GM12878 (cell line): Measurements from ENCODE around the gene CST6. TPM values are rescaled to one million over a fixed set of nuclear protein-coding genes. Genes with fewer than 3 reads are reported as not detected.

ENCODE experiments used
- ATAC-seq: fragments of 200-7000 bp; cut with Tn5 transposase; 3 replicates; pipeline ENCODE4 v1.9.1; 2020; ENCODE audit warnings: mild to moderate bottlenecking, moderate library complexity
- BruUV-seq: library from RNA; stranded (reverse); fragments of 400-500 nt; replicated peaks from 2 replicates; lab custom pipeline; 2021; lab: Mats Ljungman, UMichigan
- CTCF ChIA-PET: fragments of 300-600 bp; sonication (Branson Sonifier 250); formaldehyde crosslinking; extraction: SDS; loops from one replicate; lab custom pipeline; 2021; ENCODE audit warnings: inconsistent platforms; lab: Yijun Ruan, JAX
- POLR2A ChIA-PET: fragments of 350-600 bp; formaldehyde crosslinking; extraction: SDS; loops from one replicate; lab custom pipeline; 2021; ENCODE audit warnings: inconsistent platforms; lab: Charles Lee
- RAD21 ChIA-PET: fragments of 300-600 bp; sonication (Branson Sonifier 250); formaldehyde crosslinking; loops from one replicate; lab custom pipeline; 2023; ENCODE audit warnings: antibody characterized with exemption; ENCODE audit not compliant: unreplicated experiment; lab: Charles Lee
- SMC1A ChIA-PET: fragments of 300-600 bp; sonication (Branson Sonifier 250); formaldehyde crosslinking; loops from one replicate; lab custom pipeline; 2023; ENCODE audit not compliant: unreplicated experiment, uncharacterized antibody; lab: Charles Lee
- DNase-seq: peaks from one replicate; pipeline ENCODE4 v3.0.0-alpha.2; 2011; ENCODE audit warnings: low read depth, low spot score
- FAIRE-seq: peaks from 3 replicates; lab custom pipeline; 2011; peaks lifted over from hg19 to GRCh38; lab: Jason Lieb, UNC
- H2AFZ ChIP-seq: 2 replicates; pipeline ENCODE4 v1.6.0; 2011; ENCODE audit warnings: low read depth, low read length, control low read depth; ENCODE audit not compliant: control insufficient read depth
- H3K27ac ChIP-seq: 2 replicates; pipeline ENCODE4 v1.5.1; 2011; ENCODE audit warnings: control low read depth; ENCODE audit not compliant: control insufficient read depth, insufficient read depth
- H3K27me3 ChIP-seq, 2 experiments: replicated peaks in 1 of 2; 2 replicates each; pipeline versions ENCODE4 v1.6.0 to v1.6.1; 2011; ENCODE audit warnings: low read length in 1 of 2; ENCODE audit not compliant: control insufficient read depth in 2 of 2, insufficient read depth in 2 of 2
- H3K36me3 ChIP-seq, 2 experiments: 2 replicates each; pipeline ENCODE4 v1.5.1; 2011; ENCODE audit warnings: low read length in 1 of 2; ENCODE audit not compliant: control insufficient read depth in 2 of 2, insufficient read depth in 2 of 2
- H3K4me1 ChIP-seq: 2 replicates; pipeline ENCODE4 v1.6.1; 2011; ENCODE audit warnings: mild to moderate bottlenecking, low read length, moderate library complexity, mixed read lengths; ENCODE audit not compliant: control insufficient read depth, insufficient read depth
- H3K4me2 ChIP-seq: 2 replicates; pipeline ENCODE4 v1.6.0; 2011; ENCODE audit warnings: control low read depth; ENCODE audit not compliant: control insufficient read depth, insufficient read depth
- H3K4me3 ChIP-seq: fragments of 200-600 bp; sonication (generic); 2 replicates; pipeline ENCODE4 v1.5.1; 2016
- H3K79me2 ChIP-seq: 2 replicates; pipeline ENCODE4 v1.6.0; 2011; ENCODE audit warnings: low read length; ENCODE audit not compliant: control insufficient read depth, insufficient read depth
- H3K9ac ChIP-seq: 2 replicates; pipeline ENCODE4 v1.8.0; 2011; ENCODE audit warnings: low read length, control low read depth, mixed read lengths; ENCODE audit not compliant: control insufficient read depth, insufficient read depth
- H3K9me3 ChIP-seq: replicated peaks from 3 replicates; pipeline ENCODE4 v1.5.1; 2011; ENCODE audit warnings: mild to moderate bottlenecking, low read length; ENCODE audit not compliant: control insufficient read depth, insufficient read depth
- H4K20me1 ChIP-seq: 2 replicates; pipeline ENCODE4 v1.6.0; 2011; ENCODE audit not compliant: control insufficient read depth, insufficient read depth
- IRF4 ChIP-seq: IDR thresholded peaks from 2 replicates; pipeline ENCODE4 v1.6.1; 2011; ENCODE audit warnings: low read depth, low read length
- KAT2A ChIP-seq: conservative IDR thresholded peaks from 2 replicates; pipeline ENCODE4 v1.6.1; 2011; ENCODE audit warnings: low read depth, low read length; ENCODE audit not compliant: control insufficient read depth
- ZNF207 ChIP-seq: fragments of 450-650 bp; IDR thresholded peaks from 2 replicates; pipeline ENCODE4 v1.6.1; 2014; ENCODE audit warnings: antibody characterized with exemption, mild to moderate bottlenecking, borderline replicate concordance
- whole genome bisulfite sequencing: methylation state at CpG from one replicate; pipeline ENCODE4 v1.1.6; 2016; ENCODE audit warnings: low lambda C conversion rate; ENCODE audit not compliant: insufficient replicate concordance, insufficient coverage; ENCODE audit errors: missing lambda C conversion rate; 5-methylcytosine and 5-hydroxymethylcytosine counted together
- in situ Hi-C: fragments of 300-500 bp; cut with MboI; formaldehyde crosslinking; loops from 9 replicates; pipeline ENCODE4 v1.14.3; 2018; ENCODE audit warnings: mixed read lengths
- intact Hi-C: fragments of 100-400 bp; cut with micrococcal nuclease; formaldehyde crosslinking; loops from one replicate; pipeline ENCODE4 v1.14.2; 2022; ENCODE audit not compliant: unreplicated experiment
- polyA plus RNA-seq, 11 experiments: library from polyadenylated mRNA; depleted of rRNA in 4 of 11; unstranded in 6 of 11; stranded (reverse) in 5 of 11; fragments of >200 nt; fragmentation: Nextera tagmentation in 4 of 11; fragmentation: Illumina TruSeq in 1 of 11; extraction: Ambion mirVana in 4 of 11; extraction: Trizol in 1 of 11; gene quantifications; 1 replicate in 1 of 11; 2 replicates in 10 of 11; pipeline versions ENCODE4 v1.2.1 to v1.2.3, GENCODE V29; 2011 to 2016; ENCODE audit warnings: inconsistent platforms in 2 of 11, missing spikeins in 2 of 11, low read depth in 1 of 11
- total RNA-seq, 4 experiments: library from RNA; depleted of rRNA in 3 of 4; stranded (reverse); fragments of >200 nt in 3 of 4; fragmentation: Illumina TruSeq in 1 of 4; extraction: Trizol in 1 of 4; gene quantifications; 2 replicates each; pipeline versions ENCODE4 v1.2.1 to v1.2.3, GENCODE V29; 2013 to 2021
- TF ChIP-seq, protein P1 (sequence below): IDR thresholded peaks from 2 replicates; pipeline ENCODE4 v1.6.1; 2012; ENCODE audit warnings: mild to moderate bottlenecking, low read depth, low read length
- TF ChIP-seq, protein P2 (sequence below): IDR thresholded peaks from 2 replicates; pipeline ENCODE4 v1.6.1; 2011; ENCODE audit warnings: borderline replicate concordance, low read depth, mild to moderate bottlenecking, moderate library complexity, low read length; ENCODE audit not compliant: insufficient read depth, poor library complexity, severe bottlenecking

Gene CST6
- total and polyA plus RNA-seq, 10 of the 15 experiments (the other 5 are each of a cell fraction or from before 2014, with no cell fraction given): not detected

DNA sequence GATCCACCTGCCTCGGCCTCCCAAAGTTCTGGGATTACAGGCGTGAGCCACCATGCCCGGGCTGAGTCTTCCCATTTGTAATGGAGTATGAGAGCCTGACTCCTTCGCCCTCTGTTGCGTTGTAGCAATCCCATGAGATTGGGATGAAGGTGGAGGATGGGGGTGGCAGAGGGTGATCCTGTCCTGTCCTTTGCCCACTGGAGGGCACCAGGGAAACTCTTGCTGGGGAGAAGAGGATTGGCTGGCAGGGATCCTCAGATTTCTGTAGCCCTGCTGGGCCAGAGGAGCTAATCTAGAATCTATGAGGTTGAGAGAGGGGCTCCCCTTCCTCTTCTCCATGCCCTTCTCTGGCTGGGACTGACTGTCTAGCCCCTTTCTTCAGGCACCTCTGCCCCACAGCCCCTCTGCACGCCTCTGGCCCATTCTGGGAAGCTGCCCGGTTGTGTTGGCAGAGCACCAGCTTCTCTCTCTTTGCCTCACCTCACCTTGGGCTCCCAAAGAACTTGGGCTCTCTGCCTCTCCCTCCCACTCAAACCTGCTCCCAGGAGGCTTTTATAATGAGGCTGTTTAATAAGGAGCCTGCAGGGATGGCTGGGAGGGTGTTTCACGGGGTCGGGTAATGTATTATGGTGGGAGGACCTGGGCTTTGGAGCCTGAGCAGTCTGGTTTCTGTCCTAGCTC, 24.0 kb downstream of the CST6 start:
- ChIA-PET SMC1A (interaction anchor here (1.2 to 1.7 kb wide), 2 partner anchors 9 to 27 kb away, joined by 3 to 4 read pairs; no protein-coding TSS in a partner anchor), POLR2A (no interaction called here), CTCF (interaction anchor here (1.0 to 3.1 kb wide), 3 partner anchors 9 to 13 kb away, joined by 3 to 25 read pairs (median 19); no protein-coding TSS in a partner anchor), RAD21 (interaction anchor here (0.8 kb wide), 1 partner anchor 100 kb away, joined by 3 read pairs; no protein-coding TSS in a partner anchor)
- H3K27ac ChIP-seq: no peak overlapping the region
- H3K4me3 ChIP-seq: no peak overlapping the region
- no peak overlapping the region for H3K9ac ChIP-seq
- H3K36me3 ChIP-seq: no peaks in the 10 kb centered on the region
- ATAC-seq (no peak), FAIRE-seq (no peak), DNase-seq (no peak)
- H3K27me3 ChIP-seq: no peaks in the 10 kb centered on the region
- no peaks in the 10 kb centered on the region for H3K79me2 ChIP-seq
- in situ Hi-C loops: no loop called here
- WGBS: 42% methylated on average over 9 of the region's 9 CpGs
- H4K20me1 ChIP-seq: no peaks in the 10 kb centered on the region
- no peak overlapping the region for H2AFZ ChIP-seq
- H3K9me3 ChIP-seq: no peaks in the 10 kb centered on the region; the same call in 2 of the 3 replicates
- BruUV-seq: no TSS peak
- H3K4me1 ChIP-seq: no peaks in the 10 kb centered on the region
- H3K4me2 ChIP-seq: no peak overlapping the region
- TF ChIP-seq, protein P1, sequence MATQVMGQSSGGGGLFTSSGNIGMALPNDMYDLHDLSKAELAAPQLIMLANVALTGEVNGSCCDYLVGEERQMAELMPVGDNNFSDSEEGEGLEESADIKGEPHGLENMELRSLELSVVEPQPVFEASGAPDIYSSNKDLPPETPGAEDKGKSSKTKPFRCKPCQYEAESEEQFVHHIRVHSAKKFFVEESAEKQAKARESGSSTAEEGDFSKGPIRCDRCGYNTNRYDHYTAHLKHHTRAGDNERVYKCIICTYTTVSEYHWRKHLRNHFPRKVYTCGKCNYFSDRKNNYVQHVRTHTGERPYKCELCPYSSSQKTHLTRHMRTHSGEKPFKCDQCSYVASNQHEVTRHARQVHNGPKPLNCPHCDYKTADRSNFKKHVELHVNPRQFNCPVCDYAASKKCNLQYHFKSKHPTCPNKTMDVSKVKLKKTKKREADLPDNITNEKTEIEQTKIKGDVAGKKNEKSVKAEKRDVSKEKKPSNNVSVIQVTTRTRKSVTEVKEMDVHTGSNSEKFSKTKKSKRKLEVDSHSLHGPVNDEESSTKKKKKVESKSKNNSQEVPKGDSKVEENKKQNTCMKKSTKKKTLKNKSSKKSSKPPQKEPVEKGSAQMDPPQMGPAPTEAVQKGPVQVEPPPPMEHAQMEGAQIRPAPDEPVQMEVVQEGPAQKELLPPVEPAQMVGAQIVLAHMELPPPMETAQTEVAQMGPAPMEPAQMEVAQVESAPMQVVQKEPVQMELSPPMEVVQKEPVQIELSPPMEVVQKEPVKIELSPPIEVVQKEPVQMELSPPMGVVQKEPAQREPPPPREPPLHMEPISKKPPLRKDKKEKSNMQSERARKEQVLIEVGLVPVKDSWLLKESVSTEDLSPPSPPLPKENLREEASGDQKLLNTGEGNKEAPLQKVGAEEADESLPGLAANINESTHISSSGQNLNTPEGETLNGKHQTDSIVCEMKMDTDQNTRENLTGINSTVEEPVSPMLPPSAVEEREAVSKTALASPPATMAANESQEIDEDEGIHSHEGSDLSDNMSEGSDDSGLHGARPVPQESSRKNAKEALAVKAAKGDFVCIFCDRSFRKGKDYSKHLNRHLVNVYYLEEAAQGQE: no peak
- TF ChIP-seq ZNF207: no peak
- TF ChIP-seq, protein P2, sequence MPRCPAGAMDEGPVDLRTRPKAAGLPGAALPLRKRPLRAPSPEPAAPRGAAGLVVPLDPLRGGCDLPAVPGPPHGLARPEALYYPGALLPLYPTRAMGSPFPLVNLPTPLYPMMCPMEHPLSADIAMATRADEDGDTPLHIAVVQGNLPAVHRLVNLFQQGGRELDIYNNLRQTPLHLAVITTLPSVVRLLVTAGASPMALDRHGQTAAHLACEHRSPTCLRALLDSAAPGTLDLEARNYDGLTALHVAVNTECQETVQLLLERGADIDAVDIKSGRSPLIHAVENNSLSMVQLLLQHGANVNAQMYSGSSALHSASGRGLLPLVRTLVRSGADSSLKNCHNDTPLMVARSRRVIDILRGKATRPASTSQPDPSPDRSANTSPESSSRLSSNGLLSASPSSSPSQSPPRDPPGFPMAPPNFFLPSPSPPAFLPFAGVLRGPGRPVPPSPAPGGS: no peak
- TF ChIP-seq KAT2A: no peak
- no peak for TF ChIP-seq IRF4
- intact Hi-C loops: no loop called here
